NCI-H2227 (cell line): Measurements from ENCODE around the gene ZNF491.
"Not testable (repeated sequence)": the region's sequence is repeated elsewhere in the genome, so short reads cannot be mapped to it uniquely, and the experiment has no call there.

Experiments used
- DNase-seq: peaks from one replicate; lab custom pipeline; 2025; ENCODE audit not compliant: unreplicated experiment; lab: John Stamatoyannopoulos, UW

The ZNF491 gene

DNA sequence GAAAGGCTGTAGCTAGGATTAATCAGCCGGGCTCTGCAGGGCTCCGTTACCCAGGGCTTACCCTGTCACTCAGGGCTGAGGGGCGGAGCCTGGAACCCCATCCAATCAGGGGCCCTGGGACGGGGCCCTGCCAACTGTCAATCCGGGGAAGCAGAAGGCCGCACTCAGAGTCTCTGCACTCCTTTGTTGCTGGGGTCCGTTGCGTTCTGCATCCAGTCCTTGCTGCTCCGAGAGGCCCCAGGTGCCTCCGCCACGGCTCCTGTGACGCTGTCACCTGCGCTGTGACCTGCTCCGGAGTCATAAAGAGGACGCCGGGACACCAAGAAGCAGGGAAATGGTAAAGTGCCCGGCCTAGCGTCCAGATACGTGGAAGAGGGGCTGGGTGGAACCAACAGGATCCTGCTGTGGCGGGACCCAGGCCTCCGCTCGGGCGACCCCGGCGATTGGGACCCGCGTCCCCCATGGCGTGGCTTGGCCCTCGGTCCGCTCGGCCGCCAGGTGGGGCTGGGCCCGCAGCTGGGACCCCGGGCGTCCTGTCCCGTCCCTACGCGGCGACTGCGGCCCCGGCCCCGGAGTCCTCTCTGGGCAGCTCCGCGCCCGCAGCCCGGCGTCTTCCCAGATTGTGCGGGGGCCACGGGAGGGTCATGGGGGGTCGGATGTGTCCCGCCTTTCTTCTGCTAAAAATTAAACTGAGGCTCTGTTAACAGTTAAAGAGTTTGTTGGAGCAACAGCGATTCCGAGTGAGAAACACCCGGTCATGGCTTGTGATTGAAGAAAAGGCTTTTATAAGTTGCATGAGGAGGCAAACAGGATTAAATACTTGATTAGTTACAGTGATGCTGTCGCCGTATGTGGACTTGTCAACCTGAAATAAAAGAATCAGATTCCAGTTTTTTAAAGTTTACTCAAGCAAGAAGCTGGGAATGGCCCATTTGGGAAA, at the start of gene ZNF491:
ZNF491 (plus strand) TSS at position 133 of the 940 bp plus-strand sequence. CDS start 7,431 bp downstream, outside the sequence.
- DNase-seq, result peak; percentile 86

DNA sequence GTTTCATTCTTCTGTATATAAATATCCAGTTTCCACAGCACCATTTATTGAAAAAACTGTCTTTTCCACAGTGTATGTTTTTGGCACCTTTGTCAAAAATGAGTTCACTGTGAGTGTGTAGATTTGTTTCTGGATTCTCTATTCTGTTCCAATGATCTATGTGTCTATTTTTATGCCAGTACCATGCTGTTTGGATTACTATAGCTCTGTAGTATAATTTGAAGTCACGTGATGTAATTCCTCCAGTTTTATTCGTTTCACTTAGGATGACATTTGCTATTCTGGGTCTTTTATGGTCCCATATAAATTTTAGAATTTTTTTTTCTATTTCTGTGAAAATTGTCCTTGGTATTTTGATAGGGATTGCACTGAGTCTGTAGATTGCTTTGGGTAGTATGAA, 48.6 kb upstream of the ZNF491 start:
- no peak for DNase-seq

DNA sequence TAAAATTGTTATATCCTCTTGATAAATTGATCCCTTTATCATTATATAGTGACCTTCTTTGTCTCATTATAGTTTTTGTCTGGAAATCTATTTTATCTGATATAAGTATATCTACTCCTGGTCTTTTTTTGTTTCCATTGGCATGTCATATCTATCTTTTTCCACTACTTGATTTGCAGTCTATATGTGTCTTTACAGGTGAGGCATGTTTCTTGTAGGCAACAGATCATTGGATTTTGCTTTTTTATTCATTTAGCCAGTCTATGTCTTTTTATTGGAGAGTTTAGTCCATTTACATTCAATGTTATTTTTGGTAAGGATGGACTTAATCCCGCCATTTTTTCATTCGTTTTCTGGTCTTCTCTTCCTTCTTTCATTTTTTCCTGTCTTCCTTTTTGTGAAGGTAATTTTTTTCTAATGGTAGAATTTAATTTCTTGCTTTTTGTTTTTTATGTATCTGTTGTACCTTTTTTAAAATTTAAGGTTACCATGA, 46.0 kb upstream of the ZNF491 start:
- DNase-seq, result no peak

DNA sequence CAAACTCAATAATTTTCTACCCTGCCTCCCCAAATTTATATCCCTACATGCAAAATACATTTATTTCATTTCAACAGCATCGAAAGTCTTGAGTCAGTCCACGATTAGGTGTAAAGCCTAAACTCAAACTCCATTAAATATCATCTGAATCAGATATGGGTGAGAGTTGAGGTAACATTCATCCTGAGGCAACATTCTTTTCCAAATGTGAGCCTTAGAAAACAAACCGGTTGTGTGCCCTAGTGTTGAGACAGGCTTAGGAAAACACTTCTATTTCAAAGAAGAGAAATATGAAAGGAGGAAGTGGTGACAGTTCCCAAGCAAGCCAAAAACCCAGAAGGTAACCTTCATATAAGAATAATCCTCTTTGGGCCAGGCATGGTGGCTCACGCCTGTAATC, 43.7 kb upstream of the ZNF491 start:
- DNase-seq, result no peak

DNA sequence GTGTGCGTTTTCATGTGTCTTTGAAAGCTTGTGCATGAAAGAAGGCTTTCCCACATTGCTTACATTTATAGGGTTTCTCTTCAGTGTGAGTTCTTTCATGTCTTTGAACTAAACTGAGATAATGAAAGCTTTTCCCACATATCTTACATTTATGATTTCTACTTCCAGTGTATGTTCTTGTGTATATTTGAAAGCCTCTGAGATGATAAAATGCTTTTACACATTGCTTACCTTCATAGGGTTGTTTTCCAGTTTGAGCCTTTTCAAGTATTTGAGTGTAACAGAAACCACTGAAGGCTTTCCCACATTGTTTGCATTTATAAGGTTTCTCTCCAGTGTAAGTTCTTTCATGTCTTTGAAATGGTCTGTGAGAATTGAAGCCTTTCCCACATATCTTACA, 41.4 kb upstream of the ZNF491 start:
- no peak for DNase-seq

DNA sequence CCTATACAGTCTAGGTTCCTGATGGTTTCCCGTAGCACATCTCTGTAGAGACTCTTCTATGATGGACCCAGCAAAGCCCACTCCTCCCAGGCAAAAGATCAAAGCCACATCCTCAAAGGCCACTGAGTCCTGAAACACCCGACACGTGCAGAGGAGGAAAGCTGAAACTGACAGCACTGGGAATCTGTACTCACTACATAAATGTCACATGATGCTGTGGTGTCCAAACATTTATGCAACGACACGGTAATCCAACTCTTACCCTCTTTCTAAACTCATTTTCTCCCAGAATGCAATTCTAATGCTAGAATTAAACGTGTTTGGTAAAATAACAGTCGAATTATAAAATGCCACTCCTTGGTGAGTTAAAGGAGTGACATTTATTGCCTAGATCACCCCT, 38.5 kb upstream of the ZNF491 start:
- DNase-seq, result no peak

DNA sequence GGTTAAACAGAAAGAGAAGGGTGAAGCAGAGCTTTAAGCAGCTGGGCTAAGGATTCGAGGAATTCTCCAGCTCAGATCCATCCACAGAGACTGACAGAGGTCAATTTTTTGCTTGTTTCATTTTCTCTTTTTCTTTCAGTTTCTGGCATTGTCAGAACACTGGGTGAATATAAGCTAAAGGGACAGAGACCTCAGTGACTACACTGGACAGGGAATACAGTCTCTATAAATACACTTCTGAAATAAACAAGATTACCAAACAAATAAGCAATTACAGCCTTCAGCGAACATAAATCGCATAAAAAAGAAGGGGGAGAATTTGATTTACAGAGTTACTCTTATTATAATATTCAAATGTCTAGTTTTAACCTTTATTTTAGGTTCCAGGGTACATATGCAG, 35.2 kb upstream of the ZNF491 start:
- no peak for DNase-seq

DNA sequence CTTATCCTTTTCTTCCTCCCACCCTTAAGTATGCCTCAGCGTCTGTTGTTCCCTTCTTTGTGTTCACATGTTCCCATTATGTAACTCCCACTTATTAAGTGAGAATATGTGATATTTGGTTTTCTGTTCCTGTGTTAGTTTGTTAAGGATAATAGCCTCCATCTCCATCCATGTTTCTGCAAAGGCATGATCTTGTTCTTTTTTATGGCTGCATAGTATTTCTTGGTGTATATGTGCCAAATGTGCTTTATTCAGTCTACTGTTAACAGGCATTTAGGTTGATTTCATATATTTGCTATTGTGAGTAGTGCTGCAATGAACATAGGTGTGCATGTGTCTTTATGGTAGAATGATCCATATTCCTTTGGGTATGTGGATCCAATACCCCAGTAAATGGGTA, 34.7 kb upstream of the ZNF491 start:
- no peak for DNase-seq

DNA sequence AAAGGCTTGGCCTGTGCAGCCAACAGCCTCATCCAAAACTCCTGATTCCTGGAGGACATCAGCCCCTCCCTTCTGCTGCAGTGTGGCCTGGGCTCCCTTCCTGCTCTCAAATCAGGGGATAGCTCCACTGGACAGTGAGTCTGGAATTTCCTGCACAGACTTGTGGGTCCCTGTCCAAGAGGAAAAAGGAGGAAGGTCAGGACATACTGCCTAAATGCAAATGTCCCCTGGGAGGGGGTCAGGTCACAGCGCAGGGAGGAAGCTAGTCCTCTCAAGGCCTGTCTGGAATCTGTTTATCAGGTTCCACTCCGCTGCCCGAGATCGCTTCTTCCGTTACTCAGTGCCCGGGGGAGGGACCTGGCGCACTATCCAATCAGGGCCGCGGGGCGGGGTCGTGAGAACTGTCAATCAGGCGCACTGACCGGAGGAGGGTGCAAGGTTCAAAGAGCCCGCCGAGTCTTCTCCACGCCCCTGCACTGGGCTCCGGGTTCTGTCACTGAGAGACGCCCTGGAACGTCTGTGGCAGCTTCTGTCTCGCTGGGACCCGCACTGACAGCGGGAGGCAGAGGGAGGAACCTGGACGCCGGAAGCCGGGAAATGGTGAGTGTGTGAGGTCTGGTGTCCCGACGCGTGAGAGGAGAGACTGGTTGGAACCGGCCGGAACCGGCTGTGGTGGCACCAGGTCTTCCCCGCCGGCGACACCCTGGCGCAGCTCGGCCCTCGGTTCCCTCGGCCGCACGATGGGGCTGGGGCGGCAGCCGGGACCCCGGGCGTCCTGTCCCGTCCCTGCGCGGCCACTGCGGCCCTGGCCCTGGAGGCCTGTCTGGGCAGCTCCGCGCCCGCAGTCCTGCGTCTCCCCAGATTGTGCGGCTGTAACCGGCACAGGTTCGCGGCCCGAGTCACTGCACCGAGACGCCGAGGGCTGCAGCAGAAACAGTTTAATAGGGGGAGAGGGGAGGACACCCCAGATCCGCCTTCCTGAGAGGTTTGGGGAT, 31.4 kb upstream of the ZNF491 start, which contains the start of gene ZNF441:
ZNF441 (plus strand) TSS at position 404 of the 995 bp plus-strand sequence; CDS start at position 598, 194 bp downstream.
- DNase-seq, result peak; percentile 91

DNA sequence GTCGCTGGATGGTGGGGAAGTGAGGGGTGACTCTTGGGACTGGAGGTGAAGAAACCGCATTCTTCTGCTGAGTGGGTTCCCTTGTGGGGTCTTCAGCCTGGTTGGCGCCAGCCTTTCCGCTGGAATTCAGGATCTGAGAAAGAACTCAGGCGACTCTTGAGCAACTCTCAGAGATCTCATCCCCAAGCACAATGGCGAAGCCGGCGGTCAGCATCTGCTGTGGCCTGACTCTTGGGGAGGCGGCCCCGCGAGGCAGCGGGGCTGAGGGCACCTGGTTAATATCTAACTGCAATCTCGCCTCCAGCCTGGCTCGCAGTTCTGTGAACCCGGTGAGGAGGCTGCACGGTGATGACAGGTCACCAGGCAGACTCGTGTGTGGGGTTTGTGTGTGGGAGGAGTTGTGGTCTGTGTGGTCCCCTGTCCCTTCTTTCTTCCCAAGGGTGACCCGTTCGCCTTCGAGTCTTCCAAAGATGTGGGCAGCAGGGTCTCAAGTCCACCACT, 30.6 kb upstream of the ZNF491 start:
- DNase-seq, result peak; percentile 14

DNA sequence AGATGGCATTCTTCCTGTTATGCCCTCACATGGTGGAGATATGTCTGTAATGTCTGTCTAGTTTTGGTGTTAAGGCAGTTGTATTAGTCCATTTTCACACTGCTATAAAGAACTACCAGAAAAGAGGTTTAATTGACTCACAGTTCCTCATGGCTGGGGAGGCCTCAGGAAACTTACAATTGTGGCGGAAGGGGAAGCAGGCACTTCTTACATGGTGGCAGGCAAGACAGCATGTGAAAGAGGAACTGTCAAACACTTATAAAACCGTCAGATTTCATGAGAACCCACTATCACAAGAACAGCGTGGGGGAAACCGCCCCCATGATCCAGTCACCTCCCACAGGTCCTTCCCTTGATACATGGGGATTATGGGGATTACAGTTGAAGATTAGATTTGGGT, 28.3 kb upstream of the ZNF491 start:
- no peak for DNase-seq

DNA sequence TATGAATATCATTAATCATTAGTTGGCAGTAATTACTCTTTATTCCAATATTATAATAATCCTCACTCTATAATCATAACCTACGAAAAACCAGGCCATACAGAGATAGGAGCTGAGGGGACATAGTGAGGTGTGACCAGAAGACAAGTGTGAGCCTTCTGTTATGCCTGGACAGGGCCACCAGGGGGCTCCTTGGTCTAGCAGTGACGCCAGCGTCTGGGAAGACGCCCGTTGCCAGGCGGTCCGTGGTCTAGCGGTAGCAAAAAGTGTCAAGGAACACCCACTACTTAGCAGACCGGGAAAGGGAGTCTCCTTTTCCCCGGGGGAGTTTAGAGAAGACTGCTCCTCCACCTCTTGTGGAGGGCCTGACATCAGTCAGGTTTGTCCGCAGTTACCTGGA, 26.8 kb upstream of the ZNF491 start:
- DNase-seq, result not testable (repeated sequence)

DNA sequence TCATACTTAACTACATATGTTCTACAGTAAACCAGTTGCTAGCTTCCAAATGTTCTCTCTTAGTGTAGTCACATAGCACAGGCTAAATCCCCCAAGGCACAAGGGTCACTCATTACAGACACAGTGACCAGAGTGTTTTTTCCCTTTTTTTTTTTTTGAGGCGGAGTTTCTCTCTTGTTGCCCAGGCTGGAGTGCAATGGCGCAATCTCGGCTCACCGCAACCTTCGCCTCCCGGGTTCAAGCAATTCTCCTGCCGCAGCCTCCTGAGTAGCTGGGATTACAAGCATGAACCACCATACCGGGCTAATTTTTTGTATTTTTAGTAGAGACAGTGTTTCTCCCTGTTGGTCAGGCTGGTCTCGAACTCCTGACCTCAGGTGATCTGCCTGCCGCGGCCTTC, 21.7 kb upstream of the ZNF491 start:
- DNase-seq, result not testable (repeated sequence)

DNA sequence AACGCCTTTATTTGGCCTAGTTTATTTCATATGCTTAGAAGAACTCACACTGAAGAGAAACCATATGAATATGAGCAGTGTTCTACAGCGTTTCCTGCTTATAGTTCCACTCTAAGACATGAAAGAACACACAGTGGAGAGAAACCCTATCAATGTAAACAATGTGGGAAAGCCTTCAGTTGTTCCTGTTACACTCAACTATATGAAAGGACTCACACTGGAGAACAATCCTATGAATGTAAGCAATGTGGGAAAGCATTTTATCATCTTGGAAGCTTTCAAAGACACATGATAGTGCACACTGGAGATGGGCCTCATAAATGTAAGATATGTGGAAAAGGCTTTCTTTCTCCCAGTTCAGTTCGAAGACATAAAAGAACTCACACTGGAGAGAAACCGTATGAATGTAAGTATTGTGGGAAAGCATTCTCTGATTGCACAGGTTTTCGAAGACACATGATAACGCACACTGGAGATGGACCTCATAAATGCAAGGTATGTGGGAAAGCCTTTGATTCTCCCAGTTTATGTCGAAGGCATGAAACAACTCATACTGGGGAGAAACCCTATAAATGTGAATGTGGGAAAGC, 17.8 kb upstream of the ZNF491 start:
- no peak for DNase-seq

DNA sequence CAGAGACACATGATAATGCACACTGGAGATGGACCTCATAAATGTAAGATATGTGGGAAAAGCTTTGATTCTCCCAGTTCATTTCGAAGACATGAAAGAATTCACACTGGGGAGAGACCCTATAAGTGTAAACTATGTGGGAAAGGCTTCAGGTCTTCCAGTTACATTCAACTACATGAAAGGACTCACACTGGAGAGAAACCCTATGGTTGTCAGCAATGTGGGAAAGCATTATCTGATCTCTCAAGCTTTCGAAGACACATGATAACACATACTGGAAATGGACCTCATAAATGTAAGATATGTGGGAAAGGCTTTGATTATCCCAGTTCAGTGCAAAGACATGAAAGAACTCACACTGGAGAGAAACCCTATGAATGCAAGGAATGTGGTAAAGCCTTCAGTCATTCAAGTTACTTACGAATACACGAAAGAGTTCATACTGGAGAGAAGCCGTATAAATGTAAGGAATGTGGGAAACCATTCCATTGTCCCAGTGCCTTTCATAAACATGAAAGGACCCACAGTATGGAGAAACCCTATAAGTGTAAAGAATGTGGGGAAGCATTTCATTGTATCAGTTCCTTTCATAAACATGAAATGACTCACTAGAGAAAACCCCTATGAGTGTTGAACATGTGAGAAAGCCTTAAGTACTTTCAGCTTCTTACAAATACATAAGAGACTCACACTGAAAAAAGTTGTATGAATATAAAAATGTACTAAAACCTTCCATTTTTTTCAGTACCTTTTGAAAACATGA, 16.8 kb upstream of the ZNF491 start:
- DNase-seq, result no peak

DNA sequence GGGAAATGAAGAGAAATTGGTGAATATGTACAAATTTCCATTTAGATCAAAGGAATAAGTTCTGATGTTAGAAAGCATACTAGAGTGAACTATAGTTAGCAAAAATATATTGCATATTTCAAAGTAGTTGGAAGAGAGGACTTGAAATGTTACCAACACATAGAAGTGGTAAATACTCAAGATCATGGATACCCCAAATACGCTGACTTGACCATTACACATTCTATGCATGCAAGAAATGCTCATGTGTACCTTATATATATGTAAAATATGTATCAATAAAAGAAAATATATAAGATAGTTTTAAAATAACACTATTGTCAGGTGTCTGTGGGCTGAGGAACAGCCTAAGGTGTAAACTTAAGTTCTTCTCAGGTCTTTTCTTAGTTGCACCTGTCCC, 14.6 kb upstream of the ZNF491 start:
- DNase-seq, result no peak

DNA sequence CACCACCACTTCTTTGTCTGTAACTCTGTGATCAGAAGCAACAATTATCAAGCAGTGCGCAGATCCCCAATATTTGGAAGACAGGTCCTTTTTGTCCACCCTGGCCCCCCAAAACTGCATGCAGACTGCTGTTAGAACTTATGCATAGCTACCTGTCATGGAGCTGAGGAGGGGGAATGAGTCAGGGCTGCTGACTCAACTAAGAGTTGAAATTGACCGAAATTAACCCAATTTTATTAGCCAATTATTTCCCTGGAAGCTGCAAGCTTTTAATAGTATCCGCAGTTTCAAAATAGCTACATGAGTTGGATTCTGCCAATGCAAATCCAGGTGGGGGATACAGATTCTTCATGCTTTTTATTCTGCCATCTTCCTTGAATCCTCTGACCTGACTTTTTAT, 14.0 kb upstream of the ZNF491 start:
- no peak for DNase-seq

DNA sequence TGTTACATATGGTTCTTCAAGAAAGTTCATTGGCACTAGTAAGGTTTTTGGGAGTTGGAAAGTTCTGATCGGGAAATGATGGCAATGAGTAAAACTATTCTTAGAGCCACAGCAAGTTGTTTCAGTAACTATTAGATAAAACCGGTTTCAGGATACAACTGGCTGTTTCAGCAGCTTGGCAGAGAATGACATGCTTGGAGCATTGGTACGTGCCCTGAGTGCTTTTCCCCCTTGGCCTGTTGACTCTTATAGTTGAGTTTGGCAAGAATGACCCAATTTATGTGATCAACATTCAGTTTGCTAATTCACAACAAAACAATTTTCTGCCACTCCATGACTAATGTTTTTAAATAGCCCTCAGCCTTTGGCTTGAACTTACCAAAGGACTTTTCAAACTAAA, 10.8 kb upstream of the ZNF491 start:
- DNase-seq, result no peak

DNA sequence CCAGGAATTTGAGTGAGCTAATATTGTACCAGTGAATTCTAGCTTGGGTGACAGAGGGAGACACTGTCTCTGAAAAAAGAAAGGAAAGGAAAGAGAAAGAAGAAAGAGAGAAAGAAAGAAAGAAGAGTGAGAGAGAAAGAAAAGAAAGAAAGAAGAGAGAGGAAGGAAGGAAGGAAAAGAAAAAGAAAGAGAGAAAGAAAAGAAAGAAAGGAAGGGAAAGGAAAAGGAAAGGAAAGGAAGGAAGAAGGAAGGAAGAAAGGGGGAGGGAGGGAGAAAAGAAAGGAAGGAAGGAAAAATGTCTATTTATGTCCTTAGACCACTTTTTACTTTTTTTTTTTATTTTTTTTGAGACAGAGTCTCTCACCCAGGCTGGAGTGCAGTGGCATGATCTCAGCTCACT, 5.4 kb upstream of the ZNF491 start:
- DNase-seq, result no peak

DNA sequence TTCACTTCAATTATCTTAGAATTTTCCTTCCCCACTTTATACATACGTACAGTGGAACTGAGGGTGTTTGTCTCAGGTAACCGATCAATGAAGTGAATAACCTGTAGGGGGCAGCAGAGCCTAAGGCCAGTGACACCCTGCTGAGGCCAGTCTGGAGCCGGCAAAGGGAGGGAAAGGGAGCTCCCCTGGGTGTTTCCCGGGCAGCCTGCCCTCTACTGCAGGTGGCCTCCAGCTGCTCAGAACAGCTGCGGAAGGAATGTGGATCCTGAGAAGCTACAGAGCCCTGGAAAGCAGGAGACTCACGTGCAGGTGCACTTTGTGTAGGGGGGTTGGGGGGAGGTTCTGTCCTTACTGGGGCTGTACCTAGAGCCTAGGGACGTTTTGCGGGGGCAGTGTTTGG, 832 bp upstream of the ZNF491 start:
- DNase-seq, result peak; percentile 65
